Measurements from ENCODE around the gene TEX36.
"Not testable (repeated sequence)": the region's sequence is repeated elsewhere in the genome, so short reads cannot be mapped to it uniquely, and the experiment has no call there.

The TEX36 gene

DNA sequence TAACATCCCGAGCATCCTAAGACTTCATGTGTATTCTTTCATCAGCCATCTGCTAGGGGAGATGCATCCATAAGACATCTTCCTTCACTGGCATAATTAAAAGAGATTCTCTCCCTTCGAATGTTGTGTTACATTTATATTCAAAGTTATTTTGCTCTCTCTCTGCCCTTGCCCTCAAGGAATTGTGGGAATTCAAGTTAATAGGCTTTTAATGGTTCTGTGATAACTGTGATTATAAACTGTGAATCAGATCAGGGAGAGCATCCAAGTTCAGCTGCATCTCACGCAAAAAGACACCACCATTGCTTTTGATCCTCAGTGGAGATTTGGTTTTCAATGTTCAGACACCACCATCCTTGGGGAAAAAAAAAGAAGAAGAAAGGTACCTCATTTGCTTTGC, 9.2 kb upstream of the TEX36 start:
- peak; percentile 18 to 28 for DNase-seq (ENCODE audit: low read depth in 2 of 2)

DNA sequence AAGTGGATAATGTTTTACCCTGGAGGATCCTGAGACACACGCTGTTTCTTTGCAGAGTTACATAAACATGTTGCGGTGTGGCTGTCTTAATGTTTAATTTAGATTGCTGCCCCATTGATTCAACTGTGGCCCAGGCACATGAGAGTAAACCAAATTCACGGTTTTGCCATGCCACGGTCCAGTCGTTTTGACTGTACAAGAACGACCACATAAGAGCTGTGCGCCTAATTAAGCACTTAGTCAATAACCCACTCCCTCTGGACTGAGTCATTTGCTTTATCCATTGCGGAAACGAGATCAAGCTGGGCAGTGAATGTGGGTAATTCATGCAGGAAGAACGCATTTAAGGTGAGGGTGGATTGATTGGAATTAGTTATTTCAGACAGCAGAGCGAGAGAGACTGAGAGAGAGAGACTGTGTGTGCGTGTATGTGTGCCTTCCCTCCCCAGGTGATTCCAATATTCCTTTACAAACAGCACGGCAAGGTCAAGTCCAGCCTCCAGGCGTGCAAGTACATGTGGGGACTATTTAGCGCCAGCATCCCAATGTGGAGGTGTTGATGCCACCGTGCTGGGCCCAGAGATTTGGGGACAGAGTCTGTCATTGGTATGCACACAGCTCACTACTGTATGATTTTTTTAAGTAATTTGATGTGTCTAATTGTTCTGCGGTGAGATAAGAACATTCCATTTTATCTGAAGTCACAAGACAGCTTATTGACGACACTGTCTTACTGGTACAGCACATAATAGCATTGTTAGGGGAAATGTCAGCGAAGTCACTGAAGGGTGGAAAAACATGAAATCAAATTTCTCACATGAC, 8.4 kb upstream of the TEX36 start:
- peak; percentile 9 to 12 for DNase-seq (ENCODE audit: low read depth in 2 of 2)

DNA sequence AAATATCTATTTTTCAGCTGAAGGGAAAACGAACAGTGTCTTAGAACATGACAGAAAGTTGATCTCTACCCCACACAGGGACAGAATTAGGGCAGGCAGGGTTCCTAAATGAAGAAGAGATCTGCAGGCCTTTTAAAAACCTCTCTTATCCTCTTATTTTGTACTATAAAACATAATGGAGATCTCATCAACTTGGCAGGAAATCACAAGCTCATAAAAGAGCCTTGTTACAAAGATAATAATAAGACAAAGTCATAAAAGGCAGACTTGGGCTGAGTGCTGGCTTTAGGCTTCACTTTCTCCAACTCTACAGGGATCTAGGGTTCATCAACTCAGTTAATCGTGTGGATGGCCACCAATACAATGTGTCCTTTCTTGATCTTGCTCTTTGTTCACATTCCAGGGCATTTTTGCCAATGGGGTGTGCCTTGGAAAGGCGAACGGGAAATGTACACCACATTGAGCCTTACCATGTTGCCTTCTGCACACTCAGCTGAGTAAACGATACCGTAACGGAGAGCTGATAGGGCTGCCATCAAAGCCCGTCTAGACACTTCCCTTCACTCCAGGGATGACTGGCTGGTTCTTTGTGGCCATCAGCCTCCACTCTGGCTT, 7.1 kb upstream of the TEX36 start:
- no peak for DNase-seq (ENCODE audit: low read depth in 2 of 2)

DNA sequence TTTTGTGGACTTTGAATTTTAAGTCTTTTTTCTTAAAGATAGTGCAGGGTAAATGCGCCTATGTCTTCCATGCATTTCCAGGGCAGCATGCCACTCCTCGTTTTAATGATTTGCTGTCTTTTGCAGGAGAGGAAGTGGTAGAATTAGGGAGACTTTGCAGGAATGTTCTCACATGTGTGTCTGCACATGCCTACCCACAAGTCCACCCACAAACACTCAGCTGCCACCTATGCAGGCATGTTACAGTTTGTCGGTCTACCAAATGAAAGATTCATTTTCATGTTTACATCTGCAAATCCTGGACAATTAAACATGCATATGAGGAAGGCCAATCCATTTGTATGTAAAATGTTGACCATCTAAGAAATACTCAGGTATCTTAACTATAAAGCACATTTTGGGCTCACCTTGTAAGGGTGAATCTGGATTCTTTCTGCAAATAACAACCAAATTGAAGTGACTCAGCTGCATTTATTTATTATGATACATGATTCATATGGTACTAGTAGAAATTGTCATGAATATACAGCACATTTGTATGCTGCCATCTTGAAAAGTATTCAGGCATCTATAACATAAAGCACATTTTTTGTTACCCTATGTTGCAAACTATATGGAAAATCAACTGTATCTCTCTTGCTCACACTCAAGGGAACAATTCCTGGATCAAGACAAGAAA, 4.7 kb upstream of the TEX36 start:
- DNase-seq (ENCODE audit: low read depth in 2 of 2), result no peak

GRCh38 chr10:125684581-125684980, 1.6 kb upstream of the TEX36 start:
- DNase-seq (ENCODE audit: low read depth in 2 of 2), result no peak

DNA sequence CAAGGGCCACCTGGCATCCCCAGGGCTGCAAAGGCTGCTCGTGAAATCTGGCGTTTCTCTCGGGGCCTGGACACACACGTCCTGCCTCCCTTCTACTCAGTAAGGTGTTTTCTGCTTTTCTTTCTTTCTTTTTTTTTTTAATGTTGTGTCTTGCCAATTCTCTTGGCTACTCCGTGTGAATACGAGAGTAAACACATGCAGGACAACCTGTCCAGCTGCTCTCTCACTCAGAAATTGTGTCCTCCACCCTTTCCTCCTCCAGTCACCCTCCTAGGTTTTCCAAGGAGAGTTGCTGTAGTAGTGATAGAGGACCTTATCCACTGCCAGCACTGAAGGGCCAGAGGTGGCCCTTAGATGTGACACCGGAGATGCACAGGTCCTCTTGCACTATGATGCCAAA, 858 bp upstream of the TEX36 start:
- DNase-seq (ENCODE audit: low read depth in 2 of 2), result no peak

DNA sequence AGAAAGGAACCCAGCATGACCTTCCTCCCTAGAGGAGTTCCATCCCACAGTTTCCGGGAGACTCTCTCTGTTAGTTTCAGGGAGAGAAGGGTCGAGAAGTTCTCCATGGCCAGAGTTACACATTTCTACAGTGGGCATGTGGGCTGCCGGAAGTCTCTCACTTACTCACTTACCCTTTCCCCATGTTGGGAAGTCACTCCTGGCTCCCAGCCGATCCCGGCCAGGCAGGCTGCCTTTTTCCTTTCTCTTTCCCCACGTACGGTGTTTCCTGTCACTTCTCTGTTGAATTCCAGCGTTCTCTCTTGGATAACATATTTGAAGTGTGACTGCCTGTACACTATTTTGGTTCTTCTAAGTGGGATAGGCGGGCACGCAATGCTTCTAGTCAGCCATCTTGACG, 3.5 kb downstream of the TEX36 start:
- DNase-seq (ENCODE audit: low read depth in 2 of 2), result no peak

DNA sequence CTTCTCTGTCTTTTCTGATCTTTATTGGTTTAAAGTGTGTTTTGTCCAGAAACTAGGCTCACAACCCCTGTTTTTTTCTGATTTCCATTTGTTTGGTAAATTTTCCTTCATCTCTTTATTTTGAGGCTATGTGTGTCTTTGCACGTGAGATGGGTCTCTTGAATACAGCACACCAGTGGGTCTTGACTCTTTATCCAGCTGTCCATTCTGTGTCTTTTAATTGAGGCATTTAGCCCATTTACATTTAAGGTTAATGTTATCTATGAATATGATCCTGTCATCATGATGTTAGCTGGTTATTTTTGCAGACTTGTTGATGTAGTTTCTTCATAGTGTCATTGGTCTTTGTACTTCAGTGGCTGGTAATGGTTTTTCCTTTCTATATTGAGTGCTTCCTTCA, 10.1 kb downstream of the TEX36 start:
- DNase-seq (ENCODE audit: low read depth in 2 of 2), result no peak

DNA sequence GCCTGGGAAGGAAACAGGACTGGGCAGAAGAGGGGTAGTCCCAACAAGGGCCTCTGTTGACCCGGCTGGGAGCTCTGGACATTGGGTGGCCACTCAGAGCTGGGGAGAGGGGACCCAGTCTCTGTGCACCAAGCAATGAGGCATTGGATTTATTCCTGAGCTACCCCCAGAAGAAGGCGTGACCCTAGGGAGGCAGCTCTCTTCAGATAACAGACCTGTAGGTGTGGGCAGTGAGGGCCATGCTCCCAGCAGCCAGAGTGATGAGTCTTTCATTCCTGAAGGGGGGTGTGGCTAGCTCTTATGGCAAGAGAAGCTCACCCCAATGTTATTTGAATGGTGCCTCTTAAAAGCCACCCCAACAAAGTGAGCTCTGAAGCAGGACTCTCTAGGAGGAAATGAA, 20.4 kb downstream of the TEX36 start:
- no peak for DNase-seq (ENCODE audit: low read depth in 2 of 2)

GRCh38 chr10:125661941-125662515, 20.9 kb downstream of the TEX36 start:
- peak; percentile 89 to 94 for DNase-seq (ENCODE audit: low read depth in 2 of 2)

DNA sequence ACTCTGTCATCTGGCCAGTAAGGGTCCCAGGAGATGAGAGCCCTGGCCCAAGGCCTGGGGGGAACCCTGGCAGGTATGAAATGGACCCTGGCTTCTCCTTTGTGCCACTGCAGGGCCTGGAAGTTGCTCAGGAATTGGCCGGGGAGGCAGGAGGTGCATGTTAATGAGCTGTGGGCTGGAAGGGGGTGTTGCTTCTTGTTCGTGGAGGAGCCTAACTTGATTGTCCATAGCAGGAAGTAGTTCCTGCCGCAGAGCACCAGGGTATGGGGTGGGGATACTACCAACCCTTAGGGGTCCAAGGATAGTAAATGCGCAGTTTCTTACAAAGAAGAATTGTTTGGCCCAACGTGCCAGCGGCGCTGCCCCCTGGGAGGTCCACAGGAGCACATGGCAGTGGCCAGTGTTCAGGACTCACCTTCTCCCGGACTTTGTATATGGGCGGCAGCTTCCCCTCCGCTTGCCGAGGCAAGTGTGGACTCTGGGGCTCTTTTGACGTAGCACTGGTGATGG, 21.5 kb downstream of the TEX36 start:
- no peak for DNase-seq (ENCODE audit: low read depth in 2 of 2)

GRCh38 chr10:125659071-125659470, 23.9 kb downstream of the TEX36 start:
- DNase-seq (ENCODE audit: low read depth in 2 of 2), result no peak

DNA sequence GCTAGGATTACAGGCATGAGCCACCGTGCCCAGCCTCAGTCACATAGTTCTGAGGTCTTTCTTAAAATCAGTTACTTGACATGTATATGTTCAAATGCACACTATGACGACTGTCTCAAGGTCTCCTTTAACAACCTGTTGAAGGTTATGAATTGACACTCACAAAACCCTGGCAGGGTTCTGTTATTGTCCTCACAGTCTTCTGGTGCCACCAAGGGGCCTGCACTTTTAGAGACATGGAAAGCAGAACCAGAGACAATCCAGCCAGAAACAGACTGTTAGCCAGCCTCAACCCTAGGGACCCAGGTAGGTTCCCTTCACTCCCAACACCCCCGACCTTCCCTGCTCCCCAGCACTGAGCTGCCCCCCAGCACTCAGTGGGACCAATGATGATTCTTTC, 26.4 kb downstream of the TEX36 start:
- no peak for DNase-seq (ENCODE audit: low read depth in 2 of 2)

DNA sequence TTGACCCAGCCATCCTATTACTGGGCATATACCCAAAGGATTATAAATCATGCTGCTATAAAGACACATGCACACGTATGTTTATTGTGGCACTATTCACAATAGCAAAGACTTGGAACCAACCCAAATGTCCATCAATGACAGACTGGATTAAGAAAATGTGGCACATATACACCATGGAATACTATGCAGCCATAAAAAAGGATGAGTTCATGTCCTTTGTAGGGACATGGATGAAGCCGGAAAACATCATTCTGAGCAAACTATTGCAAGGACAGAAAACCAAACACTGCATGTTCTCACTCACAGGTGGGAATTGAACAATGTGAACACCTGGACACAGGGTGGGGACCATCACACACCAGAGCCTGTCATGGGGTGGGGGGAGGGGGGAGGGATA, 29.9 kb downstream of the TEX36 start:
- not testable (repeated sequence) for DNase-seq (ENCODE audit: low read depth in 2 of 2)

DNA sequence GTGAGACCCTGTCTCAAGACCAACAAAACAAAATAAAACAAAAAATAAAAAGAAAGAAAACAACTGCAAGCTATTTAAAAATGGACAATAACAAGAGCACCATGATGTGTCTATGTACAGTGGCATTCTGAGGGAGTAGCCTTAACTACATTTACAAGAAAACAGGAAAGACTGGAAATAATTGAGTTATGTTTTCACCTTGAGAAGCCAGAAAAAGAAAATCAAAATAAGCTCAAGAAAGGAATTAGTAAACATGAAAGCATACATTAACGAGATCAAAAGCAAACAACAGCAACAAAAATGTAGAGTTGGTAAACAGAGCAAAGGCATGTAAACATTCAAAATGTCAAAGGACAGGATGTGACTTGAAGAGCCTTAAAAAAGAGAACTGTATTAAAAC, 36.7 kb downstream of the TEX36 start:
- no peak for DNase-seq (ENCODE audit: low read depth in 2 of 2)

- DNase-seq (ENCODE audit: low read depth in 2 of 2), result no peak
Observed at GRCh38 chr10:125641398-125641797, 41.6 kb downstream of the TEX36 start.

GRCh38 chr10:125640653-125641052, 42.3 kb downstream of the TEX36 start:
- DNase-seq (ENCODE audit: low read depth in 2 of 2), result no peak

DNA sequence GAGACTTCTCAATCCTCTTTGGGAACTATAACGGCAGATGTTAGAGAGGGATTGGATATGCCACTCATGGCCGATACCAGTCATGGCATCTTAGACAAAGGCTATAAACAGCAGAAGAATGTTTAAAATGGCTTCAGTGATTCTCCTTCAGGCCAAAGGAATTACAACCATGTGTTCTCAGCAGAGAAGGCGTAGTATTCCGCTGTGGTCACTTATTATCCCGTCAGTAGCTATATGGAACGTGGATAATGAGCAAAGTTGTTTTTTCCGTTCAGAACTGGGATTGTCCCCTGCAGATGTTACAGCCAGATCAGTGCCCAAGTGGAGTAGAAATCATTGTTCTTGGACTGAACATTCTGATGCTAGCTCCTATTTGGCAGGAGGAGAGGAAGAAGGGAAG, 43.1 kb downstream of the TEX36 start:
- DNase-seq (ENCODE audit: low read depth in 2 of 2), result no peak

GRCh38 chr10:125638555-125638954, 44.4 kb downstream of the TEX36 start:
- DNase-seq (ENCODE audit: low read depth in 2 of 2), result no peak

DNA sequence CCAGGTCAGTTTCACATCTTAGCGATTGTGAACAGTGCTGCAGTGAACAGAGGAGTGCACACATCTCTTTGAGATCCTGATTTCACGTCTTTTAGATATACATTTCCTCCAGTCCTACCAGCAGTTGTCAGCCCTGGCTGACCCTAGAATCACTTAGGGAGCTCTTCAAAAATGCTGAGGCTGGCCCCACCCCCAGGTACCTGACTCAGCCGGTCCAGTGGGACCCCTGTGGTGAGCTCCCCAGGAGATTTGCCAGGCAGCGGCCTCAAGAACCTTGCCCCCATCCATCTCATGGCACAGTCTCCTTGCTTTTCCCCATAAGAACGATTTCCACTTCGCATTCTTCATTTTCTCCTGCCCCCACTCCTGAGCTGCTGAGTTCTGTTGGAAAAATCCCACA, 45.5 kb downstream of the TEX36 start:
- no peak for DNase-seq (ENCODE audit: low read depth in 2 of 2)

GRCh38 chr10:125634606-125635005, 48.4 kb downstream of the TEX36 start:
- DNase-seq (ENCODE audit: low read depth in 2 of 2), result no peak

DNA sequence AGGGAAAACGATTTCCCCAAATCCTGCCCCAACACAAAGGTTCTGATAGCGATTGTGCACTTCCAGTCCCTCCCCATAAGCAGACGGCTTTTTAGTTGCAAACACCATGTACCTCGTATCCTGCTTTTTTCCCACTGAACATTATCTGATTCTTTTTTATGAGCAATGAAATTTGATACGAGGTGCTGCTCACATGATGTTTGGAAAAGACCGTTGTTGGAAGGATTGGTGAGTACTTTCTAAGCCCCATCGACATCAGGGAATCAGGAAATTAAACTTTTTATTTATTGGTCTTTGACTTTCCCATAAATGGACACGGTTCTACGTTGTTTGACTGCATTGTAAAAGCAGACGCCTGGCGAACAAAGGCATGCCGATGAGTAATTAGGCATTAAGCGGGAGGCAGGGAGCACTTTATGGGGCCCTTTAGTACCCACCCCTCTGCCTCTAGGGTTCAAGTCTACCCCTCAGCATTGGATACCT, 49.4 kb downstream of the TEX36 start:
- peak; percentile 9 to 19 for DNase-seq (ENCODE audit: low read depth in 2 of 2)
